ENCODE data around the gene ACSS2. TPM values are rescaled to one million over a fixed set of nuclear protein-coding genes. Genes with fewer than 3 reads are reported as not detected.

Gene ACSS2
- total RNA-seq, 2 donors from 2014 or later, result 37.4 to 44.2 TPM

GRCh38 chr20:34863421-34863965, 12.9 kb upstream of the ACSS2 start:
- TF ChIP-seq CTCF (IDR thresholded peaks at IDR 0.05) (no peak), POLR2A (IDR thresholded peaks at IDR 0.05) (no peak), POLR2AphosphoS5 (IDR thresholded peaks at IDR 0.05) (no peak)
- no peaks in the 10 kb centered on the region for H3K27me3 ChIP-seq (replicated peaks; ENCODE audit: insufficient read depth)
- 74% methylated on average over 32 of the region's 32 CpGs for WGBS
- H3K27ac ChIP-seq, result no peak overlapping the region
- no peaks in the 10 kb centered on the region for H3K4me1 ChIP-seq (replicated peaks)
- intact Hi-C loops (cut with DNase I), result no loop called here
- no peak for DNase-seq (ENCODE audit: low spot score)
- no peaks in the 10 kb centered on the region for H3K36me3 ChIP-seq
- H3K9me3 ChIP-seq, result no peaks in the 10 kb centered on the region
- no peak overlapping the region for H3K4me3 ChIP-seq

GRCh38 chr20:34864216-34864615, 12.2 kb upstream of the ACSS2 start:
- DNase-seq (ENCODE audit: low spot score), result no peak
- Histone ChIP-seq H3K4me3 (no peak overlapping the region), H3K9me3 (no peaks in the 10 kb centered on the region), H3K27me3 (replicated peaks; ENCODE audit: insufficient read depth) (no peaks in the 10 kb centered on the region), H3K4me1 (replicated peaks) (no peaks in the 10 kb centered on the region), H3K27ac (no peak overlapping the region), H3K36me3 (no peaks in the 10 kb centered on the region)
- 94% methylated on average over 5 of the region's 5 CpGs for WGBS
- intact Hi-C loops (cut with DNase I), result no loop called here
- TF ChIP-seq CTCF (IDR thresholded peaks at IDR 0.05), result no peak
- TF ChIP-seq POLR2A (IDR thresholded peaks at IDR 0.05), result no peak
- TF ChIP-seq POLR2AphosphoS5 (IDR thresholded peaks at IDR 0.05), result no peak

- no peaks in the 10 kb centered on the region for H3K27me3 ChIP-seq (replicated peaks; ENCODE audit: insufficient read depth)
- no peak for DNase-seq (ENCODE audit: low spot score)
- H3K4me3 ChIP-seq, result peak overlapping the region in 1 of 2 donors; percentile 66
- H3K9me3 ChIP-seq, result no peaks in the 10 kb centered on the region
- TF ChIP-seq POLR2AphosphoS5 (IDR thresholded peaks at IDR 0.05) (no peak), POLR2A (IDR thresholded peaks at IDR 0.05) (no peak), CTCF (IDR thresholded peaks at IDR 0.05) (no peak)
- no peaks in the 10 kb centered on the region for H3K4me1 ChIP-seq (replicated peaks)
- H3K36me3 ChIP-seq, result no peaks in the 10 kb centered on the region
- 94% methylated on average over 7 of the region's 7 CpGs for WGBS
- intact Hi-C loops (cut with DNase I), result loop anchor here (5.0 to 10.0 kb wide), 2 partner anchors 333 to 391 kb away; no protein-coding TSS in a partner anchor
- H3K27ac ChIP-seq, result no peak overlapping the region
These were observed 5.0 kb upstream of the ACSS2 start for GRCh38 chr20:34871320-34871926.

GRCh38 chr20:34871966-34872621, 4.3 kb upstream of the ACSS2 start:
- no peak for TF ChIP-seq POLR2A (IDR thresholded peaks at IDR 0.05)
- no peak for TF ChIP-seq POLR2AphosphoS5 (IDR thresholded peaks at IDR 0.05)
- TF ChIP-seq CTCF (IDR thresholded peaks at IDR 0.05), result no peak
- no peaks in the 10 kb centered on the region for H3K36me3 ChIP-seq
- intact Hi-C loops (cut with DNase I), result loop anchor here (5.0 to 10.0 kb wide), 2 partner anchors 333 to 390 kb away; no protein-coding TSS in a partner anchor
- H3K27ac ChIP-seq, result peak overlapping the region; percentile 68 to 75
- H3K9me3 ChIP-seq, result no peaks in the 10 kb centered on the region
- H3K4me1 ChIP-seq (replicated peaks), result no peaks in the 10 kb centered on the region
- 42% methylated on average over 10 of the region's 10 CpGs for WGBS
- peak overlapping the region; percentile 66 to 78 for H3K4me3 ChIP-seq
- no peaks in the 10 kb centered on the region for H3K27me3 ChIP-seq (replicated peaks; ENCODE audit: insufficient read depth)
- DNase-seq (ENCODE audit: low spot score), result no peak
